Activated naive CD8-positive, alpha-beta T cell treated with anti-CD3 and anti-CD28 coated beads, Interleukin-2, amount 10 ng/mL, durations not matched to agents 7 days and 5 days (primary cell): ENCODE results near the gene SIRPA. TPM values are rescaled to one million over a fixed set of nuclear protein-coding genes. Genes with fewer than 3 reads are reported as not detected.

ENCODE experiments used
- ATAC-seq: fragments of 150-1000 bp; cut with Tn5 transposase; one replicate; pipeline ENCODE4 v1.10.0; 2021; ENCODE audit warnings: low read depth, moderate library complexity
- POLR2A ChIA-PET: fragments of 350-600 bp; sonication (Branson Sonifier 250); formaldehyde crosslinking; loops from one replicate; lab custom pipeline; 2021; ENCODE audit warnings: antibody characterized with exemption; lab: Charles Lee
- DNase-seq: peaks from one replicate; pipeline ENCODE4 v3.0.0; 2021
- H3K27ac Mint-ChIP-seq: one replicate; pipeline ENCODE4 v1.8.0; 2022; ENCODE audit warnings: mild to moderate bottlenecking, mixed read lengths
- H3K27me3 Mint-ChIP-seq: one replicate; pipeline ENCODE4 v1.8.0; 2022; ENCODE audit warnings: mild to moderate bottlenecking, moderate library complexity, mixed read lengths
- H3K36me3 Mint-ChIP-seq: one replicate; pipeline ENCODE4 v1.8.0; 2021; ENCODE audit warnings: mild to moderate bottlenecking, mixed read lengths
- H3K4me1 Mint-ChIP-seq: one replicate; pipeline ENCODE4 v1.8.0; 2021; ENCODE audit warnings: mixed read lengths
- H3K4me3 Mint-ChIP-seq: one replicate; pipeline ENCODE4 v1.8.0; 2022; ENCODE audit warnings: mild to moderate bottlenecking, moderate library complexity, mixed read lengths
- H3K9me3 Mint-ChIP-seq: one replicate; pipeline ENCODE4 v1.8.0; 2021; ENCODE audit warnings: mixed read lengths
- total RNA-seq, 2 experiments: library from RNA; stranded (reverse); gene quantifications; one replicate each; pipeline ENCODE4 v1.2.3, GENCODE V29; 2021

Gene SIRPA
- total RNA-seq, 2 experiments from 2014 or later: 1.5 to 1.6 TPM

DNA sequence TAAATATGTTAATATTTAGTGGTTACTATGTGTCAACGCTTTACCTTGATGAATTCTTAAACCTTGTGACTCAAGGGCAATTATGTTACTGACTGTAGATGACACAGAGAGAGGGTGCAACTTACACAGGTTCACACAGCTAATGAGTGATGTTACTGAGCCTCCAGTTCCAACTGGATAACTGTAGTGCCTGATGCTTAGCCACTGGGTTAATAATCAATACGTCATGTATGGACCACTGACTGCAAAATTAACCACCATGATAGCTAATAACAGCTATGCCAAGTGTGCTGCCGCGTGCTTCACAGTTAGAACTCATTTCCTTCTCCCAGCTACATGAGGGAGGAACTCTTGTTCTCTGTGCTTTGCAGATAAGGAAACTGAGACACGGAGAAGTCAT is 45.4 kb downstream of the SIRPA start:
- DNase-seq (no peak), ATAC-seq (no peak)
- Mint-ChIP-seq H3K27me3 (peaks cover 29% of the 10 kb centered on the region), H3K9me3 (no peaks in the 10 kb centered on the region), H3K36me3 (no peaks in the 10 kb centered on the region), H3K27ac (no peak overlapping the region), H3K4me3 (no peak overlapping the region), H3K4me1 (no peaks in the 10 kb centered on the region)
- POLR2A ChIA-PET: no interaction called here

DNA sequence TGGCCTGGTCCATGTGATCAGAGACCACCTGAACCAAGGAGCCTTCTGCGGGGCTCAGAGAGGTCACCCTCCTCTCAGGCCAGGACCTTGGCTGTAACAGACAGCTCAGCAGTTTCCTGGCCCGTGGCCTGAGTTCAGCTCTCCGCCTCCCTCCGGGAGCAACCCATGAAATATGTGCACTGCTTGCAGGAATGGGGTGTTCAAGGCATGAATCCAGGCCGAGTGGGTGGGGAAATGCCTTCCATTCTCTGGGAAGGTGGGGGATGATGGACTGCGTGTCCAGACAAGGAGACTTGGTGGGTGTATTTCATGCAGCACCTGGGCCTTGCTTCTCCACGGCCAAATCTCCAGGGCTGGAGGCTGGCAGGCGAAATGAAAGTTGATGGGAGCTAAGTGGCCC is 46.0 kb downstream of the SIRPA start:
- H3K36me3 Mint-ChIP-seq: no peaks in the 10 kb centered on the region
- peaks cover 34% of the 10 kb centered on the region for H3K27me3 Mint-ChIP-seq
- no peaks in the 10 kb centered on the region for H3K4me1 Mint-ChIP-seq
- POLR2A ChIA-PET: no interaction called here
- DNase-seq (no peak), ATAC-seq (no peak)
- no peak overlapping the region for H3K27ac Mint-ChIP-seq
- H3K9me3 Mint-ChIP-seq: no peaks in the 10 kb centered on the region
- H3K4me3 Mint-ChIP-seq: no peak overlapping the region

DNA sequence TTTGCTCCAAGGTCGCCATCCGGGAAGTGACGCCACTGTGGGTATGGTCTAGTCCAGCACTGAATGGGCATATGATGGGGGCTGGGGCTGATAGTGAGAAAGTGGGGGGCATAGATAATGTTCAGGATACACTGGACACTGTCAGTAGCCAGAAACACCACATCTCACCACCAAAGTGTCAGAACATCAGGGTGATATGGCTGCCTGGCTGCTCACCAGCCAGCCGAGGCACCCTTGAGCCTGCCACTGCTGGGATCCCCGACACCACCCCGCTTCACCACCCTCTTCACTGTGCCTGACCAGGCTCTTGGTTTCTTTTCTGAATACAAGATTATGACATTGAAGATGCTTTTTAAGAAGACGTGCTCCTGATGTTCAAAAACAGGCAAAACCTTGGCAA is 46.9 kb downstream of the SIRPA start:
- peaks cover 4% of the 10 kb centered on the region for H3K4me1 Mint-ChIP-seq
- no peak overlapping the region for H3K27ac Mint-ChIP-seq
- H3K27me3 Mint-ChIP-seq: peaks cover 41% of the 10 kb centered on the region
- no peaks in the 10 kb centered on the region for H3K9me3 Mint-ChIP-seq
- H3K4me3 Mint-ChIP-seq: no peak overlapping the region
- no peaks in the 10 kb centered on the region for H3K36me3 Mint-ChIP-seq
- ATAC-seq (no peak), DNase-seq (no peak)
- POLR2A ChIA-PET: no interaction called here

GRCh38 chr20:1942486-1943274 is 47.5 kb downstream of the SIRPA start:
- Mint-ChIP-seq H3K27ac (no peak overlapping the region), H3K27me3 (peaks cover 45% of the 10 kb centered on the region), H3K9me3 (no peaks in the 10 kb centered on the region), H3K36me3 (no peaks in the 10 kb centered on the region), H3K4me3 (no peak overlapping the region), H3K4me1 (peaks cover 4% of the 10 kb centered on the region)
- no peak for DNase-seq
- no peak for ATAC-seq
- POLR2A ChIA-PET: no interaction called here

- POLR2A ChIA-PET: no interaction called here
- peaks cover 4% of the 10 kb centered on the region for H3K4me1 Mint-ChIP-seq
These were observed 48.2 kb downstream of the SIRPA start for GRCh38 chr20:1943275-1944002.

GRCh38 chr20:1944345-1945091 is 49.3 kb downstream of the SIRPA start:
- no peaks in the 10 kb centered on the region for H3K36me3 Mint-ChIP-seq
- H3K4me3 Mint-ChIP-seq: no peak overlapping the region
- H3K4me1 Mint-ChIP-seq: peaks cover 4% of the 10 kb centered on the region
- H3K27ac Mint-ChIP-seq: no peak overlapping the region
- DNase-seq (no peak), ATAC-seq (no peak)
- H3K27me3 Mint-ChIP-seq: peaks cover 60% of the 10 kb centered on the region
- POLR2A ChIA-PET: no interaction called here
- H3K9me3 Mint-ChIP-seq: no peaks in the 10 kb centered on the region

More at GRCh38 chr20:1943275-1944002, 48.2 kb downstream of the SIRPA start:
- Mint-ChIP-seq H3K27ac (no peak overlapping the region), H3K36me3 (no peaks in the 10 kb centered on the region), H3K4me3 (no peak overlapping the region), H3K27me3 (peaks cover 52% of the 10 kb centered on the region), H3K9me3 (no peaks in the 10 kb centered on the region)
- ATAC-seq (no peak), DNase-seq (no peak)

DNA sequence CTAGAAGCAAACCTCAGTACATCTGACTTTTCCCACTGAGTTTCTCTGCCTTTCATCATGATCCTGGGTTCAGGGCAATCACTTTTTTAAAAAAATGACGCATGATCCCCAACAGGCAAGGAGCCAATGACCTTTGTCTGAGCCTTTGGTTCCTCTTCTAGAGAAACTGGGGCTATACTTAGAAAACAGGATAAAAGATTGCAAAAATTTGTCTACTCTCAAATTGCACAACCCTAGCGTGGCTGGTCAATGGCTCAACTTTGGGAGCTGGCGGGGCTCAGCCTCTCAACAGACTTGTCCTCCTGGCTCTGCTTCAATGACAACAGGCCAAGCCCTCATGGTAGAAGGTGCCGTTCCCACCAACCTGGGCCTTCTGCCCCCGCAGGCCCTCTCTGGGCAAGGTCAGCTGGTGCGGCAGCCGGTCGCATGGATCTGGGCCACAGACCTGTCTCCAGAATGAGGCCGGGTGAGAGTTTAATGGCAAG is 50.0 kb downstream of the SIRPA start:
- Mint-ChIP-seq H3K9me3 (no peaks in the 10 kb centered on the region), H3K27ac (no peak overlapping the region), H3K4me1 (peaks cover 4% of the 10 kb centered on the region), H3K27me3 (peaks cover 60% of the 10 kb centered on the region), H3K4me3 (no peak overlapping the region), H3K36me3 (no peaks in the 10 kb centered on the region)
- ATAC-seq (no peak), DNase-seq (no peak)
- POLR2A ChIA-PET: no interaction called here

GRCh38 chr20:1945660-1946059 is 50.5 kb downstream of the SIRPA start:
- no peak for DNase-seq
- Mint-ChIP-seq H3K4me3 (no peak overlapping the region), H3K36me3 (no peaks in the 10 kb centered on the region), H3K27ac (no peak overlapping the region), H3K4me1 (peaks cover 4% of the 10 kb centered on the region), H3K27me3 (peaks cover 60% of the 10 kb centered on the region), H3K9me3 (no peaks in the 10 kb centered on the region)
- POLR2A ChIA-PET: no interaction called here
- ATAC-seq: no peak

DNA sequence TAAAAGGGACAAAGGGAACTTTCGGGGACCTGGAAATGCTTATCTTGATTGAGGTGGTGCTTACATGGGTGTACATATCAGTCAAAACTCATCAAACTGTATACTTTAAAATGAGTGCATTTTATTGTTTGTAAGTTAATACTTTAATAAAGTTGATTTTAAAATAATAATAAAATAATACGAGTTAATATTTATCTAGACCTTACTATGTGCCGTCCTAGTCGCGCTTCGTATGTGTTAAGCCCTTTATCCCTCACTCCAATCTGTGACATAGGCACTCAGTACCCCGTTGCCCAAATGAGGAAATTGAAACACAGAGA is 51.2 kb downstream of the SIRPA start:
- Mint-ChIP-seq H3K9me3 (no peaks in the 10 kb centered on the region), H3K4me1 (peaks cover 4% of the 10 kb centered on the region), H3K27me3 (peaks cover 65% of the 10 kb centered on the region), H3K36me3 (no peaks in the 10 kb centered on the region), H3K4me3 (no peak overlapping the region), H3K27ac (no peak overlapping the region)
- no peak for ATAC-seq
- POLR2A ChIA-PET: no interaction called here
- DNase-seq: no peak

GRCh38 chr20:1946762-1947534 is 51.7 kb downstream of the SIRPA start:
- Mint-ChIP-seq H3K27ac (no peak overlapping the region), H3K4me1 (peaks cover 4% of the 10 kb centered on the region), H3K36me3 (no peaks in the 10 kb centered on the region), H3K4me3 (peak overlapping the region; percentile 5), H3K27me3 (peaks cover 65% of the 10 kb centered on the region), H3K9me3 (no peaks in the 10 kb centered on the region)
- POLR2A ChIA-PET: no interaction called here
- no peak for ATAC-seq
- DNase-seq: no peak

- no peaks in the 10 kb centered on the region for H3K9me3 Mint-ChIP-seq
- no peak overlapping the region for H3K4me3 Mint-ChIP-seq
- DNase-seq (no peak), ATAC-seq (no peak)
- H3K4me1 Mint-ChIP-seq: peaks cover 4% of the 10 kb centered on the region
- H3K27me3 Mint-ChIP-seq: peaks cover 59% of the 10 kb centered on the region
- POLR2A ChIA-PET: no interaction called here
- H3K27ac Mint-ChIP-seq: no peak overlapping the region
- H3K36me3 Mint-ChIP-seq: no peaks in the 10 kb centered on the region
These were observed 52.3 kb downstream of the SIRPA start for GRCh38 chr20:1947535-1947846.

- H3K9me3 Mint-ChIP-seq: no peaks in the 10 kb centered on the region
- POLR2A ChIA-PET: no interaction called here
- H3K27ac Mint-ChIP-seq: no peak overlapping the region
- ATAC-seq: no peak
- no peak overlapping the region for H3K4me3 Mint-ChIP-seq
- H3K27me3 Mint-ChIP-seq: peaks cover 51% of the 10 kb centered on the region
- no peak for DNase-seq
- H3K4me1 Mint-ChIP-seq: peaks cover 4% of the 10 kb centered on the region
- no peaks in the 10 kb centered on the region for H3K36me3 Mint-ChIP-seq
These were observed 54.3 kb downstream of the SIRPA start for GRCh38 chr20:1949347-1950100.
